HUES48 (cell line): ENCODE data around the gene PXDC1.
"Not testable (repeated sequence)": the region's sequence is repeated elsewhere in the genome, so short reads cannot be mapped to it uniquely, and the experiment has no call there.

Experiments
- H3K27ac ChIP-seq: one replicate; pipeline ENCODE4 v1.7.0; 2013; ENCODE audit warnings: low read depth, low read length, inconsistent platforms
- H3K27me3 ChIP-seq: 2 replicates; pipeline ENCODE4 v1.6.1; 2013; ENCODE audit warnings: mild to moderate bottlenecking, low read length; ENCODE audit not compliant: control insufficient read depth, insufficient read depth
- H3K36me3 ChIP-seq: 2 replicates; pipeline ENCODE4 v1.6.1; 2013; ENCODE audit warnings: low read length; ENCODE audit not compliant: control insufficient read depth, insufficient read depth
- H3K4me1 ChIP-seq: 2 replicates; pipeline ENCODE4 v1.6.1; 2013; ENCODE audit warnings: mild to moderate bottlenecking, low read length; ENCODE audit not compliant: control insufficient read depth, insufficient read depth
- H3K4me3 ChIP-seq: 2 replicates; pipeline ENCODE4 v1.5.1; 2013; ENCODE audit warnings: mild to moderate bottlenecking, low read depth, low read length
- H3K9ac ChIP-seq: 2 replicates; pipeline ENCODE4 v1.6.1; 2013; ENCODE audit warnings: mild to moderate bottlenecking, low read depth, low read length, moderate library complexity
- H3K9me3 ChIP-seq: 2 replicates; pipeline ENCODE4 v1.6.1; 2013; ENCODE audit warnings: low read length; ENCODE audit not compliant: control insufficient read depth, insufficient read depth

PXDC1 gene

DNA sequence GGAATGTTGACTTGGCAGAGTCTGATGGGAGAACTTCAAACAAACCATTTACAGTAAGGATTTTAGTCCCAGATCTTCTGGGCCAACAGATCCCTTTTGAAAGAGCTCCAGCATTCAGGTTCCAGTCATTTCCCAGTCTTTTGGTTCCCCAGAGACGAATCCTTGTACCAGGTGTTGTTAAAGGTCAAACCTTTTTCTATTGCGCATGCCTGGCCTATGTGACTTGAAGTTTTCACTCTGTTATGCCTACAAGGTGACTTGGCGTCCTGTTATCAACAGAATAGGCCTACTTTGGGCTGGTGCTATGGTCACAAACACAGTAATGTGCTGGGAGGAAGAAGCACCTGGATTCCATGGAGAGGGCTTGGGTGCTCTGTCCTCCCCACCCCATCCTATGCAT, 52.3 kb downstream of the PXDC1 start:
- no peak overlapping the region for H3K4me3 ChIP-seq
- peaks cover 10% of the 10 kb centered on the region; the same call in 1 of the 2 replicates for H3K9me3 ChIP-seq
- H3K27ac ChIP-seq, result no peak overlapping the region
- H3K4me1 ChIP-seq, result no peaks in the 10 kb centered on the region
- H3K27me3 ChIP-seq, result no peaks in the 10 kb centered on the region
- H3K36me3 ChIP-seq, result no peaks in the 10 kb centered on the region
- no peak overlapping the region for H3K9ac ChIP-seq

GRCh38 chr6:3698021-3698420, 53.5 kb downstream of the PXDC1 start:
- H3K4me1 ChIP-seq, result no peaks in the 10 kb centered on the region
- H3K4me3 ChIP-seq, result no peak overlapping the region
- no peaks in the 10 kb centered on the region for H3K27me3 ChIP-seq
- H3K36me3 ChIP-seq, result no peaks in the 10 kb centered on the region
- H3K9ac ChIP-seq, result no peak overlapping the region
- H3K27ac ChIP-seq, result no peak overlapping the region
- H3K9me3 ChIP-seq, result peaks cover 10% of the 10 kb centered on the region; the same call in 1 of the 2 replicates

DNA sequence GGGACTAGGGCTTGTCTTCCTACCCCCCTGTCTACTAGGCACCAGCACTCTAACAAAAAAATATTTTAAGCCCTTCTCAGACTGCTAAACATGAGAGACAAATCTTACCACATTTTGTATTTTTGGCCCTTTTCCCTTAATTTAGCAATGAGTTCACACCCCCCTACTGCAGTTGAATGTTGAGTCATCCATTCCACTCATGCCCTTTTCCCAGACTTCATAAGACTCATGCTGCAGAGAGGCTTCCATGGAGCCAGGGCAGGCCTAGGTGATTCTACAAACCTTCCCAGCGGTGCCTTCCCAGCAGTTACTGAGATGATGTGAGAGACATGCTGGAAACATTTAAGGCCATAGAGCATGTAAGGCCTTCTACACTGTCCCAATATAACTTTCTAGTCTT, 53.9 kb downstream of the PXDC1 start:
- H3K4me1 ChIP-seq, result no peaks in the 10 kb centered on the region
- peaks cover 10% of the 10 kb centered on the region; the same call in 1 of the 2 replicates for H3K9me3 ChIP-seq
- H3K36me3 ChIP-seq, result no peaks in the 10 kb centered on the region
- no peak overlapping the region for H3K4me3 ChIP-seq
- H3K27ac ChIP-seq, result no peak overlapping the region
- no peaks in the 10 kb centered on the region for H3K27me3 ChIP-seq
- no peak overlapping the region for H3K9ac ChIP-seq

DNA sequence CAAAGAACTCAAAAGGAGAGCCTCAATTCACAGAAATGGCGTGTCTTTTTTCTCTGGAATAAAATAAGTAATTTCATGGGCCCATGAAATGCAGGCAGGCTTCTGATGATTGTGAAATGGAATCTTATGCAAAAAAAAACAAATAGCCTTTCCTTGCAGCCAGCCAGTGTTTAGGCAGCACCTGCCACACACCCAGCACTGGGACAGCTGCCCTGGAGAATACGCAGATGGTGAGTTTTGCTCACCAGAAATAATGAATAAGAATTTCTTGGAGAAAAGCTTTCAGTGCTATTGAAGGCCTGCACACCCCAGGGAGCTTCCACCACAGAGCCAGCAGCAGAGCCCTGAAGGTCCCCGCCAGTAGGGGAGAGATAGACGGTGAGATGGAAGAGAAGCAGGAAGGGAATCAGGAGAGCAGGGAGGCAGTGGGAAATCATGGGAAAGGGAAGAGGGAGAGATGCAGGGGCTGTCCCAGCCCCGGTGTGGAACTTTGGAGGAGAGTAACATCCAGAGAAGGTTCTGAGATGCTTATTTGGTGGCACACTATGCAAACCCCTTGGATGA, 54.9 kb downstream of the PXDC1 start:
- Histone ChIP-seq H3K4me1 (no peaks in the 10 kb centered on the region), H3K9ac (no peak overlapping the region), H3K4me3 (no peak overlapping the region), H3K27me3 (no peaks in the 10 kb centered on the region), H3K27ac (no peak overlapping the region), H3K9me3 (peaks cover 10% of the 10 kb centered on the region; the same call in 1 of the 2 replicates), H3K36me3 (no peaks in the 10 kb centered on the region)

DNA sequence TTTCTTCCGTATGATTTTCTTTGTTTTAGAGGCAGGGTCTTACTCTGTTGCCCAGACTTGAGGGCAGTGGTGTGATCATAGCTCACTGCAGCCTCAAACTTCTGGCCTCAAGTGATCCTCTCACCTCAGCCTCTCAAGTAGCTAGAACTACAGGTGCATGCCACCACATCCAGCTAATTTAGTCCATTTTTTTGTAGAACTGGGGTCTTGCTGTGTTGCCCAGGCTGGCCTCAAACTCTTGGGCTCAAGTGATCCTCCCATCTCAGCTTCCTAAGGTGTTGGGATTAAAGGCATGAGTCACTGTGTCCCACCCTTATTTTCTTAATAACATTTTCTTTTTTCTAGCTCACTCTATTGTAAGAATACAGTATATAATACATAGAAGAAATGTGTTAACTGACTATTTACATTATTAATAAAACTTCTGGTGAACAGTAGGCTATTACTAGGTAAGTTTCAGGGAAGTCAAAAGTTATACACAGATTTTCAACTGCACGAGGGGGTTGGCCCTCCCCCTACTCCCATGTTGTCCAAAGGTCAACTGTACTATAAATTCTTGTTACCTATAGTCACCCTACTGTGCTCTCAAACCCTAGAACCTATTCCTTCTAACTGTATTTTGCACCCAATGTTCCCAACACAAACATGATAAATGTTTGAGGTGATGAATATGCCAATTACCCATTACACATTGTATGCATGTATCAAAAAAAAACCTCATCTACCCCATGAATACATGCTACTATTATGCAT, 56.3 kb downstream of the PXDC1 start:
- Histone ChIP-seq H3K27ac (no peak overlapping the region), H3K4me1 (no peaks in the 10 kb centered on the region), H3K9me3 (peaks cover 9% of the 10 kb centered on the region; the same call in 1 of the 2 replicates), H3K36me3 (no peaks in the 10 kb centered on the region), H3K27me3 (no peaks in the 10 kb centered on the region), H3K9ac (no peak overlapping the region), H3K4me3 (no peak overlapping the region)

DNA sequence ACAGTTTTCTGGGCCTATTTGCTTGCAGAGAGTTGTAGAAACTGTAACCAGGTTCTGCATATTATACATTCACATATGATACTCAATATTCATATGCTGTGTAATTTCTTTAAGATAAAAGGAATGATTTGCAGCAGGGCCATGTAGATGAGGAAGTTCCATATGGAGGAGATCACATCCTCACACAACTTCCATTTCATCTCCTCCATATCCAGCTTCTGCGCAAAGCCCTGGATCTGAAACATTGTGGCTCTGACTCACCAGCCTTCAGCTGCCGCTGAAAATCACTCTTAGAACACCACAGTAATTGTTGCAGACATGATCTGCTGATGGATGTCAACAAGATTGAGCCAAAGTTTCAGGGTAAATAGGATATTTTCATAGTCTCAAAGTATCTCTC, 57.7 kb downstream of the PXDC1 start:
- Histone ChIP-seq H3K27ac (no peak overlapping the region), H3K9ac (no peak overlapping the region), H3K9me3 (peaks cover 3% of the 10 kb centered on the region; the same call in 1 of the 2 replicates), H3K36me3 (no peaks in the 10 kb centered on the region), H3K27me3 (no peaks in the 10 kb centered on the region), H3K4me1 (no peaks in the 10 kb centered on the region), H3K4me3 (no peak overlapping the region)

GRCh38 chr6:3690506-3690905, 61.0 kb downstream of the PXDC1 start:
- H3K9ac ChIP-seq, result no peak overlapping the region
- H3K27ac ChIP-seq, result no peak overlapping the region
- no peaks in the 10 kb centered on the region for H3K36me3 ChIP-seq
- no peak overlapping the region for H3K4me3 ChIP-seq
- no peaks in the 10 kb centered on the region for H3K27me3 ChIP-seq
- H3K9me3 ChIP-seq, result no peaks in the 10 kb centered on the region
- H3K4me1 ChIP-seq, result no peaks in the 10 kb centered on the region

DNA sequence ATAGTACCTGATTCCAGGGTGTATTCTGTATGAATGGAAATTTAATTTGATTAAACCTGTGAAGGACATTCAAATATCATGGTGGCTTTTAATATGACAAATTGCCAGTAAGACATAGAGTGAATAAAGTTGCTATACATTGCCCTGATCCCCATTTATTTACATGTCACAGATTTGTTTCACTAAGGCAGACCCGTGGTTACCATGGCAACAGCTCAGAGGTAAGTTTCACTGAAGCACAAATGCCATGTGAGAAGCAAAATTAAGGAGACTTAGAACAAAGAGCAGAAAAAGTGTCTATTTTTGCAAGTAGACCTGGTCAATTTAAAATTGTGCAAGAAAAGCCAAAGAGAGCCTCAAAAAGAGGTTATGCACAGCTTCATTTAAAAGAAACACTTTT, 63.7 kb downstream of the PXDC1 start:
- Histone ChIP-seq H3K36me3 (no peaks in the 10 kb centered on the region), H3K4me3 (no peak overlapping the region), H3K9ac (no peak overlapping the region), H3K9me3 (no peaks in the 10 kb centered on the region), H3K4me1 (no peaks in the 10 kb centered on the region), H3K27me3 (no peaks in the 10 kb centered on the region), H3K27ac (no peak overlapping the region)

- Histone ChIP-seq H3K27me3 (no peaks in the 10 kb centered on the region), H3K4me3 (no peak overlapping the region), H3K27ac (no peak overlapping the region), H3K9ac (no peak overlapping the region), H3K36me3 (no peaks in the 10 kb centered on the region), H3K4me1 (no peaks in the 10 kb centered on the region), H3K9me3 (no peaks in the 10 kb centered on the region)
Measured at GRCh38 chr6:3683331-3683730, 68.2 kb downstream of the PXDC1 start.

DNA sequence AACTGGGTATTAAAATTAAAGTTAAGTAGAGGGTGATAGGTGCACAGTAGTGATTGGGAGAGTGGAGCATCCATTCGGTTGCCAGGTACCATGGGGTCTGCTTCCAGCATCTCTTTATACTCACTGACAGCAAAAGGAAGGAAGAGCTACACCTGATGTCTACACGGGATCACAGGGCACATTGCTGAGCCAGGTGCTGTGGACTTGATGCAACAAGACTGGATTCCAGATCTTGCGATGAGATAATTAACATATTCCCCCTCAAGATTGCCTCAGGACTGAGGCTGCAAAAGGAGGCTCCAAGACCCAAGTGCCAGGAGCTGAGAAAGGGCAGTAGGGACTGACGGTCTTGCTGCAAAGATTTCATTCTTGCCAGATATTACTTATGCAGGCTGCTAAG, 72.6 kb downstream of the PXDC1 start:
- H3K9me3 ChIP-seq, result no peaks in the 10 kb centered on the region
- no peaks in the 10 kb centered on the region for H3K4me1 ChIP-seq
- H3K4me3 ChIP-seq, result no peak overlapping the region
- H3K9ac ChIP-seq, result no peak overlapping the region
- no peaks in the 10 kb centered on the region for H3K27me3 ChIP-seq
- no peak overlapping the region for H3K27ac ChIP-seq
- no peaks in the 10 kb centered on the region for H3K36me3 ChIP-seq

GRCh38 chr6:3677751-3678150, 73.8 kb downstream of the PXDC1 start:
- not testable (repeated sequence) for H3K4me1 ChIP-seq, H3K36me3 ChIP-seq, H3K9me3 ChIP-seq, H3K27ac ChIP-seq, H3K9ac ChIP-seq, H3K27me3 ChIP-seq, H3K4me3 ChIP-seq
